ENCODE results near the gene EFNB2.

Gene EFNB2

DNA sequence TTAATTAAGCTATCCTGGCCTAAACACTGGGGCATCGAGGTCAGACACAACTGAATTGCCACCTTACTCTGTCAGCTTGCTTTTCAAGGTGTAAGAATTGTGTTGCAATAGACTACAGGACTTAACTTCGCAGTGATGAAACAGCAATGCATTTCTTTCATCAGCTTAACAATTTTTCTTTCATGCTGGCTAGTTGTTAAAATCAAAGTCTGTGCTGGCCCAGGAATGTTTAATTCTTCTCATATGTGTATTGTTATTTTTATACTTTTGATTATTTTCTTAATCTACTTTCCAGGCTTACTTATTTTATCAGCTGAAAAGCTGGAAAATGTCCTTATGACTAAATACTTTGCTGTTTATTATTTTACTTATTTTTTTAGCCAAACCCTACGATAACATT is 79.7 kb downstream of the EFNB2 start:
- no peak for DNase-seq (ENCODE audit: low read depth in 4 of 4, low spot score in 1 of 4)

DNA sequence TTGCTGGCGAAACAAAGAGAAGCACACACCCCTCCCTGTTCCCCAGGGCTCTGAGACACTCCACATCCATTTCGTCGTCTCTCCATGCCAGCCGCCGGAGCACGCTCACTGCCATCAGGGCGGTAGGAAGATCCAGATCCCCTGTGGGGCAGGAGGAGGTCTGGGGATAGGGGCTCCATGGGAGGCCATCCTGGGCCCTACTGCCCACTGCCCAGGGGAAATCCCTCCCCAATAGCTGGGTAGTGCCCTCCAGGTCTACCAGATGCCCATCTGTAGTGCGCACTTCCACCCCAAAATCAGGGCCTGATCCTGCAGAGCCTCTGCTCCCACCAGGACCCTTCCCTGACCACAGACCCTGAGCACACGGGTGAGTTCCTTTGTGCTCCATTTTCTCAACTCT is 80.3 kb downstream of the EFNB2 start:
- no peak for DNase-seq (ENCODE audit: low read depth in 4 of 4, low spot score in 1 of 4)

DNA sequence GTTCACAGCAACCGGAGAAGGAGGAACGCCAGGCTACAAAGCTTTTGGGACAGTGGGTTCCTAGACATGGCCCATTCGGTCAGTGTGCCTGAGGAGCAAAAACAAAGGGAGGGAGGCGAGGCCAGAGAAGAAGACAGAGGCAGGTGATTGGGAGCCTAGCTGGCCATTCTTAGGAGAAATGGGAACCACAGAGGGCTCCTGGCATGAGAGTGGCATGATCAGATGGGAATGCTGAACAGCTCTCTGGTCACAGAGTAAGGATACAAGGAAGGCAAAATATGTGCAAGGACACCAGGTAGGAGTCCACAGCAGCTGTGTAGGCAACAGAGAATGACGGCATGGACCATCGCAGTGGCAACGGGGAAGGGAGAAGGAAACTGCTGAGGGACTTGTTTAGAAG is 82.4 kb downstream of the EFNB2 start:
- no peak for DNase-seq (ENCODE audit: low read depth in 4 of 4, low spot score in 1 of 4)

DNA sequence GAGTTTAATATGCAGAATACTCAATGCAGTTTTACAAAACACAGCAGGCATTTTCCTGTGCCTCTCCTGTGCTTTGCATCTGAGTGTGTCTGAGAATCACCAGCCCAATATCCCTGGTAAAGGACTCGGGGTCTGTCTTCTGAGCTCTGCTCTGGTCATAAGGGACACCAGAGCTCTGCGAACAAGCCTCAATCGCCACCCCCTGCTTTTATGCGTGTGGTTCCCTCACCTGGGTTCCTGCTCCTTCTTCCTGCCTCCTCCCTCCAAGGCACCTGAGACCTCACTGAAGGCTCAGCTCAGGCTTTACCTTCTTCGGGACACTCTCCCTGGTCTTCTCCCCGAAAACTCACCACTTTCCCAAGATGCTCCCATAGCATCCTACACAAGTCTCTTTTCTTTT is 84.5 kb downstream of the EFNB2 start:
- DNase-seq (ENCODE audit: low read depth in 4 of 4, low spot score in 1 of 4): no peak

DNA sequence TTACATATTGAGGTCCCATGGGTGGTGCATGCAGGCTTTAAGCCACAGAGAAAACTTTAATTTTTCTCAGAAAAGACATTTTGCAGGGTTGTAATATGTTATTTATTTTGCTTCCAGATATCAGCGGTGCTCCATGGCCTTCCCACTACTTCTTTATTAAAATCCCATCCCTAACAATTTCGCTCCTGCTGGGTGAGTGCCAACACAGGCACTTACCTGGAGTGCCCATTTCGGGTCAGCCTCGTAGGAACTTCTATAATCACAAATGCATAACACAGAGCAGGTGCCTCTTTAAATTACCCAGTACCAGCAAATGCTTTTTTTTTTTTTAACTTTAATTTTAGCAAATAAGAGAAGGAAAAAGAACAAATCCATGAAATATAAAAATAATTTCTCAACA is 86.4 kb downstream of the EFNB2 start:
- DNase-seq (ENCODE audit: low read depth in 4 of 4, low spot score in 1 of 4): no peak

DNA sequence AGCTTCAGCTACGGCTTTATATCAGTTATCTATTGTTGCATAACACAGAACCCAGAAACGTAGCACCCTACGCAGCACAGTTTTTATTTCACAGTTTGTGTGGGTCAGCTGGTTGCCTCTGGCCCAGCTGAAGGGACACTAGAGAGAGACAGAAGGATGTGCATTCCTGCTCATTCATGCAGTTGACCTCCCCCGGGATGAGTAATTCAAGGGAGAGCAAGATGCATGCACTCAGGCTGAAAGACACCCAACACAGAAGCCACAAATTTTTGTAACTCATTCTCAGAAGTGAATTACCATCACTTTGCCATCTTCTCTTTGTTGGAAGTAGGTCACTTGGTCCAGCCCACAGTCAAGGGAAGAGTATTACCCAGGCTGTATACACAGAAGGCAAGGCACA is 89.5 kb downstream of the EFNB2 start:
- DNase-seq (ENCODE audit: low read depth in 4 of 4, low spot score in 1 of 4): no peak

DNA sequence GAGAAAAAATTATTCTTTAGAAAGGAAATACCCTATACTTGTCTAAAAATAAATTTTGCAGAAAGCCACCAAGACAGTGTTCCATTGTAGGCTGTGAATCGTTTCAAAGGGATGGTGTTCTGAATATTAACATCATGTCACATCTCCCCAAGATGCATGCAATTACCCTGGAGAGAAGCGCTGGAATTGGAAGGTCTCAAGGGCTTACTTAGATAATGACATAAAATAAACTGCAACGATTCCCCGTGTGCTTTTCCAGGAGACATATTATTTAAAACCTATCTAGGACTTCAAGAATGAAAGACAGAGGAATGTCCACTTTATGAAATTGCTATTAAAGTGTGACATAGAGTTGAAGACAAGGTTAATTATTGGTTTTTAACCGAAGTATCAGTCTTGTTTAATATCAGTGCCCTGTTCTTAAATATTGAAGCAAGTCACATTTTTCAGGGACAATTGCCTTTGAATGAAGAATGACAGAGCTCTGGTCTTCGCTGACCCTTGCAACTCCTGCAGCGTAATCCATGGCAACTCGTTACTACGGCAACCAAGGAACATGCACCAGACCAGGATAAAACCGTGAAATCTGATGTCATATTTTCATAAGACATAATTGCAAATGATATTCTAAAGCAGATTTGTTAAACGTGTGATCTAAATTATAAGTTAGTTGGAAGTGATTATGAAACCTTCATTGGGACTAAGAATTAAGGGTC is 91.7 kb downstream of the EFNB2 start:
- DNase-seq (ENCODE audit: low read depth in 4 of 4, low spot score in 1 of 4): no peak

DNA sequence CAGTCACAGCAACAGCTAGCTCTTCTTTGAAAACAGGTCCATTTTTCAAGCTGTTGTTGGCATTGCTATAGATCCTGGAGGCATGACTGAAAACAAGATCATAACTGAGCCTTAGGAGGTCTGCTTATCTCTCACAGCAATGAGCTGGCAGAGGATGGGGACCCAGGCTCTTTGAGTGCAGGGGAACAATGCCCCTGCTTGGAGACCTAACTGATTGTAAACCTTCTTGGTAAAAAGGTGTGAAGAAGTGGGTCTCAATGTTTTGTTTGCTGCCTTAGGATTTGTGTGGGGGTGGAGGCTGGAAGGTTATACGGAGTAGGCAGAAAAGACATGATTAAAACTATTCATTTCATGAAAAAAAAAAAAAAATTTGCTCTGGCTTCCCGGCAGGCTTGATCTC is 94.6 kb downstream of the EFNB2 start:
- DNase-seq (ENCODE audit: low read depth in 4 of 4, low spot score in 1 of 4): no peak

Data from stimulated activated CD4-positive, alpha-beta T cell treated with anti-CD3 and anti-CD28 coated beads, Interleukin-1b, Interleukin-23, amount 100 ng/mL, for 24 hours (primary cell).